MM.1S (cell line): Measurements from ENCODE around the gene FANCC.

Experiments used
- DNase-seq: peaks from one replicate; pipeline ENCODE4 v3.0.0-alpha.2; 2015
- H2AFZ ChIP-seq: fragments of 300-600 bp; sonication (generic); 2 replicates; pipeline ENCODE4 v1.6.0; 2016; ENCODE audit warnings: antibody characterized with exemption, low read length
- H3F3A ChIP-seq: fragments of 300-600 bp; sonication (generic); 2 replicates; pipeline ENCODE4 v1.6.1; 2016; ENCODE audit warnings: mild to moderate bottlenecking, antibody characterized with exemption, low read length, moderate library complexity, mixed read lengths; ENCODE audit not compliant: insufficient read depth
- H3K27ac ChIP-seq: fragments of 300-600 bp; sonication (generic); 2 replicates; pipeline ENCODE4 v1.5.1; 2016; ENCODE audit warnings: mild to moderate bottlenecking, low read length
- H3K27me3 ChIP-seq: fragments of 300-600 bp; sonication (generic); replicated peaks from 2 replicates; pipeline ENCODE4 v1.6.0; 2016; ENCODE audit warnings: low read length; ENCODE audit not compliant: insufficient read depth
- H3K36me3 ChIP-seq: fragments of 300-600 bp; sonication (generic); replicated peaks from 2 replicates; pipeline ENCODE4 v1.6.1; 2016; ENCODE audit warnings: mild to moderate bottlenecking, low read length, mixed read lengths; ENCODE audit not compliant: insufficient read depth
- H3K4me1 ChIP-seq: fragments of 300-600 bp; sonication (generic); 2 replicates; pipeline ENCODE4 v1.6.1; 2016; ENCODE audit warnings: low read length, mixed read lengths
- H3K4me2 ChIP-seq: fragments of 300-600 bp; sonication (generic); 2 replicates; pipeline ENCODE4 v1.6.0; 2016; ENCODE audit warnings: low read depth, low read length
- H3K4me3 ChIP-seq: fragments of 300-600 bp; sonication (generic); 2 replicates; pipeline ENCODE4 v1.5.1; 2016; ENCODE audit warnings: low read length, mixed read lengths
- H3K79me2 ChIP-seq: fragments of 300-600 bp; sonication (generic); 2 replicates; pipeline ENCODE4 v1.6.1; 2016; ENCODE audit warnings: mixed run types, low read length, mixed read lengths
- H3K9ac ChIP-seq: fragments of 300-600 bp; sonication (generic); 2 replicates; pipeline ENCODE4 v1.6.1; 2016; ENCODE audit warnings: low read length, mixed read lengths
- H3K9me2 ChIP-seq: fragments of 300-600 bp; sonication (generic); replicated peaks from 2 replicates; pipeline ENCODE4 v1.6.1; 2016; ENCODE audit warnings: mild to moderate bottlenecking, low read length, mixed read lengths; ENCODE audit not compliant: insufficient read depth
- H3K9me3 ChIP-seq: fragments of 300-600 bp; sonication (generic); replicated peaks from 2 replicates; pipeline ENCODE4 v1.6.1; 2016; ENCODE audit warnings: mild to moderate bottlenecking, low read length, mixed read lengths; ENCODE audit not compliant: insufficient read depth
- H4K20me1 ChIP-seq: fragments of 300-600 bp; sonication (generic); 2 replicates; pipeline ENCODE4 v1.6.1; 2016; ENCODE audit warnings: mild to moderate bottlenecking, low read length, moderate library complexity, mixed read lengths; ENCODE audit not compliant: insufficient read depth
- CTCF ChIP-seq: fragments of 300-600 bp; sonication (generic); IDR thresholded peaks from 2 replicates; pipeline ENCODE4 v1.5.1; 2016; ENCODE audit warnings: antibody characterized with exemption, low read length, mixed read lengths
- EZH2 ChIP-seq: fragments of 300-600 bp; sonication (generic); optimal IDR thresholded peaks from 2 replicates; pipeline ENCODE3; 2017; ENCODE audit warnings: low read depth, mild to moderate bottlenecking, antibody characterized with exemption, low read length, mixed read lengths
- EZH2phosphoT487 ChIP-seq: fragments of 300-600 bp; sonication (generic); IDR thresholded peaks from 2 replicates; pipeline ENCODE4 v1.6.1; 2018; ENCODE audit warnings: antibody characterized with exemption, low read length

FANCC gene

GRCh38 chr9:95305770-95306492 is 11.6 kb downstream of the FANCC start:
- H3K79me2 ChIP-seq: peaks cover 42% of the 10 kb centered on the region
- no peaks in the 10 kb centered on the region for H3F3A ChIP-seq
- DNase-seq: no peak
- H3K36me3 ChIP-seq: no peaks in the 10 kb centered on the region
- no peaks in the 10 kb centered on the region for H3K9me3 ChIP-seq
- no peaks in the 10 kb centered on the region for H4K20me1 ChIP-seq
- H3K9me2 ChIP-seq: no peaks in the 10 kb centered on the region
- H3K27ac ChIP-seq: no peak overlapping the region
- no peaks in the 10 kb centered on the region for H3K27me3 ChIP-seq
- no peak overlapping the region for H2AFZ ChIP-seq
- H3K4me1 ChIP-seq: no peaks in the 10 kb centered on the region
- H3K9ac ChIP-seq: no peak overlapping the region
- H3K4me2 ChIP-seq: no peak overlapping the region
- H3K4me3 ChIP-seq: no peak overlapping the region
- TF ChIP-seq EZH2phosphoT487 (no peak), EZH2 (no peak), CTCF (no peak)

GRCh38 chr9:95302479-95302878 is 15.0 kb downstream of the FANCC start:
- H3K4me2 ChIP-seq: no peak overlapping the region
- DNase-seq: no peak
- no peaks in the 10 kb centered on the region for H3K9me3 ChIP-seq
- H3K79me2 ChIP-seq: peaks cover 17% of the 10 kb centered on the region; the same call in 1 of the 2 replicates
- no peaks in the 10 kb centered on the region for H3K4me1 ChIP-seq
- H3K9ac ChIP-seq: no peak overlapping the region
- H3K27me3 ChIP-seq: no peaks in the 10 kb centered on the region
- H3K27ac ChIP-seq: no peak overlapping the region
- TF ChIP-seq EZH2: no peak
- TF ChIP-seq EZH2phosphoT487: no peak
- TF ChIP-seq CTCF: no peak
- no peak overlapping the region for H3K4me3 ChIP-seq
- no peaks in the 10 kb centered on the region for H4K20me1 ChIP-seq
- no peak overlapping the region for H2AFZ ChIP-seq
- H3K36me3 ChIP-seq: no peaks in the 10 kb centered on the region
- H3K9me2 ChIP-seq: no peaks in the 10 kb centered on the region
- H3F3A ChIP-seq: no peaks in the 10 kb centered on the region

DNA sequence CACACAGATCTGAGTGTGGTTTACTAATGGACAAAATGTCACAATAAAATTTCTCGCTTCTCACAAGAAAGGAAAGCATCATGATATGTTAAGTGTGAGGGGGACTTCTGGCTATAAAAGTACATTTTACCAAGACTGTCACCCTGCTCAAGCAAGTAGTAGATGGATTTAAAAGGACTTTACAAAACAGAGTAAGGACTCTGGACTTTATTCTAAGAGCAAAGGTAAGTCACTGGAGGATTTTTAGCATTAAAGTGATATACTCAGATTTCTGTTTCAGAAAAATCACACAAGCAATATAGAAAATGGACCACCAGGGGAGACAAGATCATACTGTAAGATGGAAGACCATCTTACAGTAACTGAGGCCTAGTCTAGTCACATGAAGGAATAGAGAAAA is 19.7 kb downstream of the FANCC start:
- H3K4me2 ChIP-seq: no peak overlapping the region
- no peaks in the 10 kb centered on the region for H3K36me3 ChIP-seq
- H3K4me3 ChIP-seq: no peak overlapping the region
- H3K27me3 ChIP-seq: no peaks in the 10 kb centered on the region
- peaks cover 8% of the 10 kb centered on the region; the same call in 1 of the 2 replicates for H3K79me2 ChIP-seq
- no peaks in the 10 kb centered on the region for H3K4me1 ChIP-seq
- no peak for DNase-seq
- H3K9me2 ChIP-seq: no peaks in the 10 kb centered on the region
- H3K9ac ChIP-seq: no peak overlapping the region
- H4K20me1 ChIP-seq: no peaks in the 10 kb centered on the region
- no peak overlapping the region for H2AFZ ChIP-seq
- no peak overlapping the region for H3K27ac ChIP-seq
- no peaks in the 10 kb centered on the region for H3K9me3 ChIP-seq
- no peak for TF ChIP-seq EZH2
- TF ChIP-seq CTCF: no peak
- no peak for TF ChIP-seq EZH2phosphoT487
- H3F3A ChIP-seq: no peaks in the 10 kb centered on the region
